LNCaP clone FGC (cell line): Measurements from ENCODE around the gene SDK2.
A peak's percentile ranks its signal among the peaks of the same experiment; 100 is the strongest.

Source experiments
- DNase-seq: peaks from one replicate; pipeline ENCODE4 v3.0.0-alpha.2; 2011; ENCODE audit warnings: low read depth
- H3K4me3 ChIP-seq: 2 replicates; pipeline ENCODE4 v1.5.1; 2011; ENCODE audit warnings: mild to moderate bottlenecking, low read depth, low read length, control low read depth
- CTCF ChIP-seq: IDR thresholded peaks from 2 replicates; pipeline ENCODE4 v1.5.1; 2012; ENCODE audit warnings: mild to moderate bottlenecking; ENCODE audit not compliant: control insufficient read depth, insufficient read depth; ENCODE audit errors: extremely low read depth

SDK2 gene

GRCh38 chr17:73642659-73643000 is 1.6 kb downstream of the SDK2 start:
- no peak for DNase-seq
- TF ChIP-seq CTCF, result no peak
- no peak overlapping the region for H3K4me3 ChIP-seq

GRCh38 chr17:73641826-73642600 is 2.2 kb downstream of the SDK2 start:
- H3K4me3 ChIP-seq, result no peak overlapping the region
- no peak for TF ChIP-seq CTCF
- no peak for DNase-seq

GRCh38 chr17:73640691-73641090 is 3.6 kb downstream of the SDK2 start:
- DNase-seq, result no peak
- no peak overlapping the region for H3K4me3 ChIP-seq
- TF ChIP-seq CTCF, result no peak

- TF ChIP-seq CTCF, result no peak
- DNase-seq, result peak; percentile 82
- no peak overlapping the region for H3K4me3 ChIP-seq
Observed at GRCh38 chr17:73639932-73640331, 4.3 kb downstream of the SDK2 start.

- DNase-seq, result no peak
- H3K4me3 ChIP-seq, result no peak overlapping the region
- no peak for TF ChIP-seq CTCF
Observed at GRCh38 chr17:73639322-73639721, 4.9 kb downstream of the SDK2 start.

- TF ChIP-seq CTCF, result no peak
- DNase-seq, result no peak
- H3K4me3 ChIP-seq, result no peak overlapping the region
Observed at GRCh38 chr17:73638556-73638955, 5.7 kb downstream of the SDK2 start.

- DNase-seq, result no peak
- no peak for TF ChIP-seq CTCF
- no peak overlapping the region for H3K4me3 ChIP-seq
Observed at GRCh38 chr17:73637866-73638265, 6.4 kb downstream of the SDK2 start.
